K562 (cell line): Measurements from ENCODE around the gene NUP85. TPM values are rescaled to one million over a fixed set of nuclear protein-coding genes. Genes with fewer than 3 reads are reported as not detected.

Experiments
- ATF1 ChIP-seq, 2 experiments: fragments of 450-650 bp in 1 of 2; IDR thresholded peaks; 2 replicates each; pipeline ENCODE4 v1.6.1; 2016; ENCODE audit warnings: missing compliant biosample characterization in 1 of 2, missing genetic modification characterization in 1 of 2
- CXXC5 ChIP-seq: fragments of 250-450 bp; sonication (Bioruptor Pico); IDR thresholded peaks from 2 replicates; pipeline ENCODE4 v1.8.0; 2022; ENCODE audit warnings: inconsistent platforms, mild to moderate bottlenecking, moderate library complexity
- ESRRA ChIP-seq: fragments of 450-650 bp; IDR thresholded peaks from 2 replicates; pipeline ENCODE4 v1.6.1; 2014; ENCODE audit warnings: low read depth, mild to moderate bottlenecking, moderate library complexity, borderline replicate concordance
- ESRRB ChIP-seq: fragments of 250-450 bp; sonication (Bioruptor Pico); IDR thresholded peaks from 2 replicates; pipeline ENCODE4 v1.5.0; 2020; ENCODE audit warnings: mild to moderate bottlenecking, moderate library complexity, borderline replicate concordance
- ETV6 ChIP-seq, 3 experiments: fragments of 150-350 bp in 1 of 3; sonication (generic) in 1 of 3; formaldehyde crosslinking in 1 of 3; IDR thresholded peaks; 2 replicates each; pipeline versions ENCODE4 v1.6.1 to v1.8.0; 2014 to 2022; ENCODE audit warnings: borderline replicate concordance in 2 of 3, low read depth in 2 of 3, antibody characterized with exemption in 1 of 3, low read length in 1 of 3, mild to moderate bottlenecking in 1 of 3, missing genetic modification reagents in 1 of 3
- GTF2E2 ChIP-seq: fragments of 200-800 bp; sonication (Bioruptor generic); IDR thresholded peaks from 2 replicates; pipeline ENCODE4 v1.6.1; 2016; ENCODE audit warnings: missing genetic modification characterization, missing compliant biosample characterization
- KHSRP ChIP-seq: fragments of 450-650 bp; IDR thresholded peaks from 2 replicates; pipeline ENCODE4 v1.6.1; 2017
- KLF16 ChIP-seq: IDR thresholded peaks from 2 replicates; pipeline ENCODE4 v1.6.1; 2016; ENCODE audit warnings: antibody characterized with exemption
- NBN ChIP-seq: fragments of 450-650 bp; IDR thresholded peaks from 2 replicates; pipeline ENCODE4 v1.6.1; 2016; ENCODE audit warnings: low read depth, mild to moderate bottlenecking
- RBBP5 ChIP-seq: fragments of 200-600 bp; sonication (generic); IDR thresholded peaks from 2 replicates; pipeline ENCODE4 v1.6.1; 2012; ENCODE audit warnings: borderline replicate concordance, mild to moderate bottlenecking, low read length, control low read depth, inconsistent platforms; ENCODE audit not compliant: insufficient read depth, poor library complexity, severe bottlenecking
- ZC3H11A ChIP-seq: IDR thresholded peaks from 2 replicates; pipeline ENCODE4 v1.6.1; 2012; ENCODE audit warnings: low read depth, low read length, improper control_type of control experiment
- ZNF165 ChIP-seq: fragments of 250-450 bp; sonication (Bioruptor Pico); IDR thresholded peaks from 2 replicates; pipeline ENCODE4 v1.4.0; 2020; ENCODE audit warnings: borderline replicate concordance
- polyA plus RNA-seq, 8 experiments: library from polyadenylated mRNA; depleted of rRNA in 4 of 8; stranded (reverse) in 5 of 8; unstranded in 3 of 8; fragments of >200 nt; fragmentation: Nextera tagmentation in 2 of 8; fragmentation: Illumina TruSeq in 1 of 8; extraction: Ambion mirVana in 2 of 8; extraction: Trizol in 1 of 8; gene quantifications; 2 replicates each; pipeline versions ENCODE4 v1.2.1 to v1.2.3, GENCODE V29; 2011 to 2014; ENCODE audit warnings: inconsistent platforms in 1 of 8, missing spikeins in 1 of 8
- total RNA-seq, 7 experiments: library from RNA; depleted of rRNA in 6 of 7; stranded (reverse); fragments of >200 nt in 6 of 7; fragmentation: Illumina TruSeq in 2 of 7; extraction: Trizol in 2 of 7; gene quantifications; 2 replicates each; pipeline versions ENCODE4 v1.2.1 to v1.2.3, GENCODE V29; 2011 to 2021; ENCODE audit warnings: low replicate concordance in 1 of 7
- TF ChIP-seq, protein P1 (sequence below), 2 experiments: fragments of 450-650 bp; IDR thresholded peaks; 2 replicates each; pipeline ENCODE4 v1.6.1; 2018; ENCODE audit warnings: mild to moderate bottlenecking in 2 of 2, low read depth in 1 of 2; ENCODE audit not compliant: partially characterized antibody in 2 of 2
- TF ChIP-seq, protein P2 (sequence below): sonication (generic); formaldehyde crosslinking; IDR thresholded peaks from 2 replicates; pipeline ENCODE4 v1.8.1; 2022; ENCODE audit warnings: missing genetic modification reagents
- TF ChIP-seq, protein P3 (sequence below): fragments of 250-450 bp; sonication (Bioruptor Pico); IDR thresholded peaks from 2 replicates; pipeline ENCODE4 v1.9.0; 2021; ENCODE audit warnings: mild to moderate bottlenecking, inconsistent platforms
- TF ChIP-seq, protein P4 (sequence below): fragments of 250-450 bp; sonication (Bioruptor Pico); IDR thresholded peaks from 2 replicates; pipeline ENCODE4 v1.4.0; 2020; ENCODE audit warnings: mild to moderate bottlenecking

The NUP85 gene
- total and polyA plus RNA-seq, 9 of the 15 experiments (the other 6 are each of a cell fraction or from before 2014, with no cell fraction given) = 50.2 to 177 (median 110) TPM

DNA sequence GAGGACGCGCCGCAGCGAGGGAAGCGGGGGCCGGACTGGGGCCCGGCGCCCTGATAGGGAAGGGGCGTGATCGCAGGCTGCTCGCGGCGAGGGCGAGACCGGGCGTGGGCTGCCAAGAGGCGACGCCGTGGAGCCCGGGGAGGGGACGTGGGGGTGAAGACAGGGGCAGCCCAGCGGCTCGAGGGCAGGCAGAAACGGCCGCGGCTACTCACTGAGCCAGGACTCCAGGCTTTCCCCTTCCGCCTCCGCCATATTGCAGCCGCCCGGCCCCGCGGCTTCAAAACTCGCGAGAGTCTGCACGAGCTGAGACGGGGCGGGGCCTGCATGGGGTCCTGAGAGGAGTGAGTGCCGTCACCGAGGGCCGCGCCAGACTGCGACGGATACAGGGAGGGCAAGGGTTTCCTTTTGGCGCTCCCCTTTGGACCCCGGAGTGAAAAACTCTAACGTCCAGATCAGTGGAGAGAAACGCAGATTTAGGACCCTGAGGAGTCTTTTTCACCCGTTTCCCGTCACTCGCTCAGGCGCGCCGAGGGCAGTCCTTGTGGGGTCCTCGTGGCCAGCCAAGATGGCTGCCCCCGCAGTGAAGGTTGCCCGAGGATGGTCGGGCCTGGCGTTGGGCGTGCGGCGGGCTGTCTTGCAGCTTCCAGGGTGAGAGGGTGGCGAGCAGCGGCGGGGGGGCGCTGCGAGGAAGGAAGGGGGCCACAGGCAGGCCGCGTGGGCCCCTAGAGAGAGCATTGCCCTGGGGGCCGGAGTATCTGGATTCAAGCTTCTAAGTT, 56.0 kb downstream of the NUP85 start, which contains the start of the genes GGA3 and MRPS7 (continued):
- TF ChIP-seq, protein P1, sequence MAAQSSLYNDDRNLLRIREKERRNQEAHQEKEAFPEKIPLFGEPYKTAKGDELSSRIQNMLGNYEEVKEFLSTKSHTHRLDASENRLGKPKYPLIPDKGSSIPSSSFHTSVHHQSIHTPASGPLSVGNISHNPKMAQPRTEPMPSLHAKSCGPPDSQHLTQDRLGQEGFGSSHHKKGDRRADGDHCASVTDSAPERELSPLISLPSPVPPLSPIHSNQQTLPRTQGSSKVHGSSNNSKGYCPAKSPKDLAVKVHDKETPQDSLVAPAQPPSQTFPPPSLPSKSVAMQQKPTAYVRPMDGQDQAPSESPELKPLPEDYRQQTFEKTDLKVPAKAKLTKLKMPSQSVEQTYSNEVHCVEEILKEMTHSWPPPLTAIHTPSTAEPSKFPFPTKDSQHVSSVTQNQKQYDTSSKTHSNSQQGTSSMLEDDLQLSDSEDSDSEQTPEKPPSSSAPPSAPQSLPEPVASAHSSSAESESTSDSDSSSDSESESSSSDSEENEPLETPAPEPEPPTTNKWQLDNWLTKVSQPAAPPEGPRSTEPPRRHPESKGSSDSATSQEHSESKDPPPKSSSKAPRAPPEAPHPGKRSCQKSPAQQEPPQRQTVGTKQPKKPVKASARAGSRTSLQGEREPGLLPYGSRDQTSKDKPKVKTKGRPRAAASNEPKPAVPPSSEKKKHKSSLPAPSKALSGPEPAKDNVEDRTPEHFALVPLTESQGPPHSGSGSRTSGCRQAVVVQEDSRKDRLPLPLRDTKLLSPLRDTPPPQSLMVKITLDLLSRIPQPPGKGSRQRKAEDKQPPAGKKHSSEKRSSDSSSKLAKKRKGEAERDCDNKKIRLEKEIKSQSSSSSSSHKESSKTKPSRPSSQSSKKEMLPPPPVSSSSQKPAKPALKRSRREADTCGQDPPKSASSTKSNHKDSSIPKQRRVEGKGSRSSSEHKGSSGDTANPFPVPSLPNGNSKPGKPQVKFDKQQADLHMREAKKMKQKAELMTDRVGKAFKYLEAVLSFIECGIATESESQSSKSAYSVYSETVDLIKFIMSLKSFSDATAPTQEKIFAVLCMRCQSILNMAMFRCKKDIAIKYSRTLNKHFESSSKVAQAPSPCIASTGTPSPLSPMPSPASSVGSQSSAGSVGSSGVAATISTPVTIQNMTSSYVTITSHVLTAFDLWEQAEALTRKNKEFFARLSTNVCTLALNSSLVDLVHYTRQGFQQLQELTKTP (IDR thresholded peaks at IDR 0.05; ENCODE audit: low read depth in 1 of 2, partially characterized antibody in 2 of 2) = peak in 1 of 2 experiments; percentile 75
- TF ChIP-seq ETV6 (IDR thresholded peaks at IDR 0.05; ENCODE audit: borderline replicate concordance in 1 of 2, low read depth in 2 of 2, low read length in 1 of 2) (0 out of 4 replicates have a peak, but pooled peaks of 1 of the 2 experiments have one; percentile 9), ETV6 (CRISPR knock-in tag; IDR thresholded peaks at IDR 0.05; ENCODE audit: borderline replicate concordance) (no peak), ESRRA (peak; percentile 80; the same call in 1 of the 2 replicates), CXXC5 (CRISPR knock-in tag) (peak; percentile 83), GTF2E2 (tag) (peak; percentile 99), NBN (peak; percentile 45; the same call in 1 of the 2 replicates), ESRRB (CRISPR knock-in tag) (no peak), KHSRP (no peak), ZC3H11A (no peak), ZNF165 (CRISPR knock-in tag) (no peak), ATF1 (CRISPR knock-in tag; IDR thresholded peaks at IDR 0.05) (0 out of 2 replicates have a peak, but pooled peaks have one; percentile 54), ATF1 (tag; IDR thresholded peaks at IDR 0.05) (peak; percentile 92), KLF16 (no peak), RBBP5 (peak; percentile 98)
- TF ChIP-seq, protein P2, sequence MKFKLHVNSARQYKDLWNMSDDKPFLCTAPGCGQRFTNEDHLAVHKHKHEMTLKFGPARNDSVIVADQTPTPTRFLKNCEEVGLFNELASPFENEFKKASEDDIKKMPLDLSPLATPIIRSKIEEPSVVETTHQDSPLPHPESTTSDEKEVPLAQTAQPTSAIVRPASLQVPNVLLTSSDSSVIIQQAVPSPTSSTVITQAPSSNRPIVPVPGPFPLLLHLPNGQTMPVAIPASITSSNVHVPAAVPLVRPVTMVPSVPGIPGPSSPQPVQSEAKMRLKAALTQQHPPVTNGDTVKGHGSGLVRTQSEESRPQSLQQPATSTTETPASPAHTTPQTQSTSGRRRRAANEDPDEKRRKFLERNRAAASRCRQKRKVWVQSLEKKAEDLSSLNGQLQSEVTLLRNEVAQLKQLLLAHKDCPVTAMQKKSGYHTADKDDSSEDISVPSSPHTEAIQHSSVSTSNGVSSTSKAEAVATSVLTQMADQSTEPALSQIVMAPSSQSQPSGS (CRISPR knock-in tag) = peak; percentile 37; the same call in 1 of the 2 replicates
- TF ChIP-seq, protein P3, sequence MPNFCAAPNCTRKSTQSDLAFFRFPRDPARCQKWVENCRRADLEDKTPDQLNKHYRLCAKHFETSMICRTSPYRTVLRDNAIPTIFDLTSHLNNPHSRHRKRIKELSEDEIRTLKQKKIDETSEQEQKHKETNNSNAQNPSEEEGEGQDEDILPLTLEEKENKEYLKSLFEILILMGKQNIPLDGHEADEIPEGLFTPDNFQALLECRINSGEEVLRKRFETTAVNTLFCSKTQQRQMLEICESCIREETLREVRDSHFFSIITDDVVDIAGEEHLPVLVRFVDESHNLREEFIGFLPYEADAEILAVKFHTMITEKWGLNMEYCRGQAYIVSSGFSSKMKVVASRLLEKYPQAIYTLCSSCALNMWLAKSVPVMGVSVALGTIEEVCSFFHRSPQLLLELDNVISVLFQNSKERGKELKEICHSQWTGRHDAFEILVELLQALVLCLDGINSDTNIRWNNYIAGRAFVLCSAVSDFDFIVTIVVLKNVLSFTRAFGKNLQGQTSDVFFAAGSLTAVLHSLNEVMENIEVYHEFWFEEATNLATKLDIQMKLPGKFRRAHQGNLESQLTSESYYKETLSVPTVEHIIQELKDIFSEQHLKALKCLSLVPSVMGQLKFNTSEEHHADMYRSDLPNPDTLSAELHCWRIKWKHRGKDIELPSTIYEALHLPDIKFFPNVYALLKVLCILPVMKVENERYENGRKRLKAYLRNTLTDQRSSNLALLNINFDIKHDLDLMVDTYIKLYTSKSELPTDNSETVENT (CRISPR knock-in tag) = no peak
- TF ChIP-seq, protein P4, sequence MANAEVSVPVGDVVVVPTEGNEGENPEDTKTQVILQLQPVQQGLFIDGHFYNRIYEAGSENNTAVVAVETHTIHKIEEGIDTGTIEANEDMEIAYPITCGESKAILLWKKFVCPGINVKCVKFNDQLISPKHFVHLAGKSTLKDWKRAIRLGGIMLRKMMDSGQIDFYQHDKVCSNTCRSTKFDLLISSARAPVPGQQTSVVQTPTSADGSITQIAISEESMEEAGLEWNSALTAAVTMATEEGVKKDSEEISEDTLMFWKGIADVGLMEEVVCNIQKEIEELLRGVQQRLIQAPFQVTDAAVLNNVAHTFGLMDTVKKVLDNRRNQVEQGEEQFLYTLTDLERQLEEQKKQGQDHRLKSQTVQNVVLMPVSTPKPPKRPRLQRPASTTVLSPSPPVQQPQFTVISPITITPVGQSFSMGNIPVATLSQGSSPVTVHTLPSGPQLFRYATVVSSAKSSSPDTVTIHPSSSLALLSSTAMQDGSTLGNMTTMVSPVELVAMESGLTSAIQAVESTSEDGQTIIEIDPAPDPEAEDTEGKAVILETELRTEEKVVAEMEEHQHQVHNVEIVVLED = peak; percentile 54; the same call in 1 of the 2 replicates
